WTC11 (cell line): ENCODE results near the gene PAPLN.

Source experiments
- CREB1 ChIP-seq: sonication (generic); formaldehyde crosslinking; IDR thresholded peaks from 2 replicates; pipeline ENCODE4 v1.8.0; 2023; ENCODE audit warnings: mild to moderate bottlenecking, missing genetic modification reagents
- ELF4 ChIP-seq: sonication (generic); formaldehyde crosslinking; IDR thresholded peaks from 2 replicates; pipeline ENCODE4 v1.8.1; 2022; ENCODE audit warnings: low read depth, mild to moderate bottlenecking, moderate library complexity, missing genetic modification reagents
- ETV6 ChIP-seq: sonication (generic); formaldehyde crosslinking; IDR thresholded peaks from 2 replicates; pipeline ENCODE4 v1.8.1; 2022; ENCODE audit warnings: mild to moderate bottlenecking, missing genetic modification reagents
- MXD4 ChIP-seq: fragments of 250-450 bp; sonication (Bioruptor Pico); IDR thresholded peaks from 2 replicates; pipeline ENCODE4 v1.8.0; 2021; ENCODE audit warnings: mild to moderate bottlenecking, moderate library complexity, borderline replicate concordance
- NFYB ChIP-seq: sonication (generic); formaldehyde crosslinking; conservative IDR thresholded peaks from 2 replicates; pipeline ENCODE4 v1.8.0; 2022; ENCODE audit warnings: low read depth, missing genetic modification reagents
- NR3C1 ChIP-seq: sonication (generic); formaldehyde crosslinking; conservative IDR thresholded peaks from 2 replicates; pipeline ENCODE4 v1.8.1; 2023; ENCODE audit warnings: low read depth, mild to moderate bottlenecking, missing genetic modification reagents
- RELA ChIP-seq: sonication (generic); formaldehyde crosslinking; IDR thresholded peaks from 2 replicates; pipeline ENCODE4 v1.8.1; 2022; ENCODE audit warnings: missing genetic modification reagents, mild to moderate bottlenecking, borderline replicate concordance
- TF ChIP-seq, protein P1 (sequence below): fragments of 200-600 bp; IDR thresholded peaks from 2 replicates; pipeline ENCODE4 v1.8.0; 2022; ENCODE audit warnings: antibody characterized with exemption
- TF ChIP-seq, protein P2 (sequence below): sonication (generic); formaldehyde crosslinking; IDR thresholded peaks from 2 replicates; pipeline ENCODE4 v1.8.1; 2023; ENCODE audit warnings: mild to moderate bottlenecking, missing genetic modification reagents, moderate library complexity
- TF ChIP-seq, protein P3 (sequence below): sonication (generic); formaldehyde crosslinking; conservative IDR thresholded peaks from 2 replicates; pipeline ENCODE4 v1.8.1; 2022; ENCODE audit warnings: mild to moderate bottlenecking, missing genetic modification reagents
- TF ChIP-seq, protein P4 (sequence below): sonication (generic); formaldehyde crosslinking; IDR thresholded peaks from 2 replicates; pipeline ENCODE4 v1.8.0; 2022; ENCODE audit warnings: mild to moderate bottlenecking, missing genetic modification reagents
- TF ChIP-seq, protein P5 (sequence below): sonication (generic); formaldehyde crosslinking; IDR thresholded peaks from 2 replicates; pipeline ENCODE4 v1.8.0; 2022; ENCODE audit warnings: mild to moderate bottlenecking, missing genetic modification reagents

DNA sequence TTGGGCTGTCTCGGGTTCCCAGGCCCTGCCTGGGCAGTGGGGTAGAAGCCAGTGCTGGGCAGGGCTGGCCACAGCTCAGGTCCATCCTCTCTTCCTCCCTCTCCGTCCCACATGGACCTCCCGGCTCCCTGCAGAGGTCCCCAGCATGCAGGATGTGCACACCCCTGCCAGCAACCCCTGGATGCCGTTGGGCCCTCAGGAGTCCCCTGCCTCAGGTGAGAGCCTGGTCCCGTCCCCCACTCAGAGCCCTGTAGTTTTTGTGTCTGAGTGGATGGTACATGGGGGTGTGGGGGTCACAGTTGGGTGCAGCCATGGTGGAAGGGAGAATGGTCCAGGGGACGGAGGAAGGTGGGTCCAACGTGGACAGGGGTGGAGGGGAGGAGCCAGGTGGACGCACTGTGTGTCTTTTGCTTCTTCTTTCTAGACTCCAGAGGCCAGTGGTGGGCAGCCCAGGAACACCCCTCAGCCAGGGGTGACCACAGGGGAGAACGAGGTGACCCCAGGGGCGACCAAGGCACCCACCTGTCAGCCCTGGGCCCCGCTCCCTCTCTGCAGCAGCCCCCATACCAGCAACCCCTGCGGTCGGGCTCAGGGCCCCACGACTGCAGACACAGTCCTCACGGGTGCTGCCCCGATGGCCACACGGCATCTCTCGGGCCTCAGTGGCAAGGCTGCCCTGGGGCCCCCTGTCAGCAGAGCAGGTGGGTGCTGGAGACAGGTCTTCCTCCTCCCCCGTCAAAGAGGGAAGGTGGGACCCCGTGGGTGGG lies 21.7 kb downstream of the PAPLN start:
- TF ChIP-seq, protein P1, sequence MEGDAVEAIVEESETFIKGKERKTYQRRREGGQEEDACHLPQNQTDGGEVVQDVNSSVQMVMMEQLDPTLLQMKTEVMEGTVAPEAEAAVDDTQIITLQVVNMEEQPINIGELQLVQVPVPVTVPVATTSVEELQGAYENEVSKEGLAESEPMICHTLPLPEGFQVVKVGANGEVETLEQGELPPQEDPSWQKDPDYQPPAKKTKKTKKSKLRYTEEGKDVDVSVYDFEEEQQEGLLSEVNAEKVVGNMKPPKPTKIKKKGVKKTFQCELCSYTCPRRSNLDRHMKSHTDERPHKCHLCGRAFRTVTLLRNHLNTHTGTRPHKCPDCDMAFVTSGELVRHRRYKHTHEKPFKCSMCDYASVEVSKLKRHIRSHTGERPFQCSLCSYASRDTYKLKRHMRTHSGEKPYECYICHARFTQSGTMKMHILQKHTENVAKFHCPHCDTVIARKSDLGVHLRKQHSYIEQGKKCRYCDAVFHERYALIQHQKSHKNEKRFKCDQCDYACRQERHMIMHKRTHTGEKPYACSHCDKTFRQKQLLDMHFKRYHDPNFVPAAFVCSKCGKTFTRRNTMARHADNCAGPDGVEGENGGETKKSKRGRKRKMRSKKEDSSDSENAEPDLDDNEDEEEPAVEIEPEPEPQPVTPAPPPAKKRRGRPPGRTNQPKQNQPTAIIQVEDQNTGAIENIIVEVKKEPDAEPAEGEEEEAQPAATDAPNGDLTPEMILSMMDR, result no peak
- TF ChIP-seq ELF4 (CRISPR knock-in tag) (no peak), ETV6 (no peak), RELA (CRISPR knock-in tag) (no peak), NFYB (CRISPR knock-in tag) (no peak), NR3C1 (no peak), MXD4 (CRISPR knock-in tag) (no peak), CREB1 (CRISPR knock-in tag) (no peak)
- TF ChIP-seq, protein P2, sequence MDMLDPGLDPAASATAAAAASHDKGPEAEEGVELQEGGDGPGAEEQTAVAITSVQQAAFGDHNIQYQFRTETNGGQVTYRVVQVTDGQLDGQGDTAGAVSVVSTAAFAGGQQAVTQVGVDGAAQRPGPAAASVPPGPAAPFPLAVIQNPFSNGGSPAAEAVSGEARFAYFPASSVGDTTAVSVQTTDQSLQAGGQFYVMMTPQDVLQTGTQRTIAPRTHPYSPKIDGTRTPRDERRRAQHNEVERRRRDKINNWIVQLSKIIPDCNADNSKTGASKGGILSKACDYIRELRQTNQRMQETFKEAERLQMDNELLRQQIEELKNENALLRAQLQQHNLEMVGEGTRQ (CRISPR knock-in tag), result no peak
- TF ChIP-seq, protein P3, sequence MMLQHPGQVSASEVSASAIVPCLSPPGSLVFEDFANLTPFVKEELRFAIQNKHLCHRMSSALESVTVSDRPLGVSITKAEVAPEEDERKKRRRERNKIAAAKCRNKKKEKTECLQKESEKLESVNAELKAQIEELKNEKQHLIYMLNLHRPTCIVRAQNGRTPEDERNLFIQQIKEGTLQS (CRISPR knock-in tag), result no peak
- TF ChIP-seq, protein P4, sequence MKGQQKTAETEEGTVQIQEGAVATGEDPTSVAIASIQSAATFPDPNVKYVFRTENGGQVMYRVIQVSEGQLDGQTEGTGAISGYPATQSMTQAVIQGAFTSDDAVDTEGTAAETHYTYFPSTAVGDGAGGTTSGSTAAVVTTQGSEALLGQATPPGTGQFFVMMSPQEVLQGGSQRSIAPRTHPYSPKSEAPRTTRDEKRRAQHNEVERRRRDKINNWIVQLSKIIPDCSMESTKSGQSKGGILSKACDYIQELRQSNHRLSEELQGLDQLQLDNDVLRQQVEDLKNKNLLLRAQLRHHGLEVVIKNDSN (CRISPR knock-in tag), result no peak
- TF ChIP-seq, protein P5, sequence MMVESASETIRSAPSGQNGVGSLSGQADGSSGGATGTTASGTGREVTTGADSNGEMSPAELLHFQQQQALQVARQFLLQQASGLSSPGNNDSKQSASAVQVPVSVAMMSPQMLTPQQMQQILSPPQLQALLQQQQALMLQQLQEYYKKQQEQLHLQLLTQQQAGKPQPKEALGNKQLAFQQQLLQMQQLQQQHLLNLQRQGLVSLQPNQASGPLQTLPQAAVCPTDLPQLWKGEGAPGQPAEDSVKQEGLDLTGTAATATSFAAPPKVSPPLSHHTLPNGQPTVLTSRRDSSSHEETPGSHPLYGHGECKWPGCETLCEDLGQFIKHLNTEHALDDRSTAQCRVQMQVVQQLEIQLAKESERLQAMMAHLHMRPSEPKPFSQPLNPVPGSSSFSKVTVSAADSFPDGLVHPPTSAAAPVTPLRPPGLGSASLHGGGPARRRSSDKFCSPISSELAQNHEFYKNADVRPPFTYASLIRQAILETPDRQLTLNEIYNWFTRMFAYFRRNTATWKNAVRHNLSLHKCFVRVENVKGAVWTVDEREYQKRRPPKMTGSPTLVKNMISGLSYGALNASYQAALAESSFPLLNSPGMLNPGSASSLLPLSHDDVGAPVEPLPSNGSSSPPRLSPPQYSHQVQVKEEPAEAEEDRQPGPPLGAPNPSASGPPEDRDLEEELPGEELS (CRISPR knock-in tag), result no peak
